HCT116 (cell line): Measurements from ENCODE around the gene POLRMT. TPM values are rescaled to one million over a fixed set of nuclear protein-coding genes. Genes with fewer than 3 reads are reported as not detected.

Experiments used
- ATAC-seq: fragments of 200-7000 bp; cut with Tn5 transposase; 2 replicates; pipeline ENCODE4 v1.9.1; 2020; ENCODE audit warnings: mild to moderate bottlenecking, moderate library complexity
- BruUV-seq: library from RNA; stranded (reverse); fragments of 400-500 nt; replicated peaks from 2 replicates; lab custom pipeline; 2021; lab: Mats Ljungman, UMichigan
- CTCF ChIA-PET: fragments of 300-600 bp; sonication (Branson Sonifier 250); formaldehyde crosslinking; loops from one replicate; lab custom pipeline; 2021; ENCODE audit warnings: antibody characterized with exemption; lab: Charles Lee
- POLR2A ChIA-PET: fragments of 300-600, 350-600 bp; sonication (Branson Sonifier 250); formaldehyde crosslinking; loops from one replicate; lab custom pipeline; 2021; ENCODE audit warnings: antibody characterized with exemption; lab: Charles Lee
- RAD21 ChIA-PET, 2 experiments: fragments of 300-600 bp; sonication (Branson Sonifier 250); formaldehyde crosslinking; loops; one replicate each; lab custom pipeline; 2023; ENCODE audit warnings: low total read pairs in 2 of 2; ENCODE audit not compliant: uncharacterized antibody in 2 of 2, unreplicated experiment in 2 of 2, low non-redundant PET in 1 of 2; lab: Charles Lee
- DNase-seq: peaks from one replicate; pipeline ENCODE4 v3.0.0-alpha.2; 2010; ENCODE audit warnings: low read depth, low spot score
- H2AFZ ChIP-seq: fragments of 200-600 bp; shearing (Covaris generic), sonication (generic); 2 replicates; pipeline ENCODE4 v1.6.1; 2017; ENCODE audit warnings: low read depth, mixed run types, mixed read lengths, antibody characterized with exemption, low read length; ENCODE audit not compliant: poor library complexity, severe bottlenecking
- H3K27ac ChIP-seq: 2 replicates; pipeline ENCODE4 v1.5.1; 2012; ENCODE audit warnings: low read depth, low read length
- H3K27me3 ChIP-seq: fragments of 200-600 bp; sonication (generic); 2 replicates; pipeline ENCODE4 v1.6.1; 2016; ENCODE audit warnings: mixed run types, low read length, mixed read lengths; ENCODE audit not compliant: insufficient read depth
- H3K36me3 ChIP-seq, 2 experiments: fragments of 200-500 bp in 1 of 2; fragments of 200-600 bp in 1 of 2; sonication (Bioruptor generic) in 1 of 2; sonication (generic) in 1 of 2; 2 replicates each; pipeline versions ENCODE4 v1.5.1 to v1.6.1; 2014 to 2016; ENCODE audit warnings: low read length in 2 of 2, inconsistent platforms in 1 of 2, mixed read lengths in 1 of 2, mixed run types in 1 of 2; ENCODE audit not compliant: insufficient read depth in 2 of 2, control insufficient read depth in 1 of 2
- H3K4me1 ChIP-seq, 2 experiments: fragments of 200-600 bp in 1 of 2; sonication (generic) in 1 of 2; 2 replicates each; pipeline versions ENCODE4 v1.5.1 to v1.6.1; 2012 to 2017; ENCODE audit warnings: low read length in 2 of 2, inconsistent platforms in 1 of 2, mild to moderate bottlenecking in 1 of 2, mixed read lengths in 1 of 2, mixed run types in 1 of 2, moderate library complexity in 1 of 2; ENCODE audit not compliant: insufficient read depth in 2 of 2, control insufficient read depth in 1 of 2
- H3K4me2 ChIP-seq: fragments of 200-600 bp; sonication (generic); 2 replicates; pipeline ENCODE4 v1.6.1; 2017; ENCODE audit warnings: mixed run types, low read length, mixed read lengths
- H3K4me3 ChIP-seq, 2 experiments: fragments of 200-600 bp in 1 of 2; sonication (generic) in 1 of 2; replicated peaks in 1 of 2; 2 replicates each; pipeline ENCODE4 v1.5.1; 2011 to 2016; ENCODE audit warnings: low read length in 2 of 2, control low read depth in 1 of 2, low read depth in 1 of 2, mild to moderate bottlenecking in 1 of 2, mixed read lengths in 1 of 2, mixed run types in 1 of 2
- H3K79me2 ChIP-seq: fragments of 200-600 bp; sonication (generic); 2 replicates; pipeline ENCODE4 v1.6.1; 2017; ENCODE audit warnings: mild to moderate bottlenecking, mixed run types, low read length, moderate library complexity, mixed read lengths; ENCODE audit not compliant: insufficient read depth
- H3K9ac ChIP-seq: fragments of 200-600 bp; sonication (generic); 2 replicates; pipeline ENCODE4 v1.6.1; 2016; ENCODE audit warnings: low read length, mixed read lengths
- H3K9me2 ChIP-seq: fragments of 200-600 bp; sonication (generic), shearing (Covaris generic); 2 replicates; pipeline ENCODE4 v1.6.1; 2017; ENCODE audit warnings: mixed run types, mild to moderate bottlenecking, moderate library complexity; ENCODE audit not compliant: insufficient read depth
- H3K9me3 ChIP-seq, 2 experiments: fragments of 200-500 bp in 1 of 2; fragments of 200-600 bp in 1 of 2; sonication (Bioruptor generic) in 1 of 2; sonication (generic) in 1 of 2; 2 replicates each; pipeline ENCODE4 v1.6.1; 2014 to 2017; ENCODE audit warnings: low read length in 2 of 2, mixed read lengths in 2 of 2, inconsistent platforms in 1 of 2, low read depth in 1 of 2, mild to moderate bottlenecking in 1 of 2, mixed run types in 1 of 2, moderate library complexity in 1 of 2; ENCODE audit not compliant: control insufficient read depth in 1 of 2, insufficient read depth in 1 of 2
- H4K20me1 ChIP-seq: fragments of 200-600 bp; sonication (generic), shearing (Covaris generic); 2 replicates; pipeline ENCODE4 v1.6.1; 2017; ENCODE audit warnings: mixed run types, mild to moderate bottlenecking, moderate library complexity; ENCODE audit not compliant: insufficient read depth
- EGR1 ChIP-seq: IDR thresholded peaks from 2 replicates; pipeline ENCODE4 v1.6.1; 2012; ENCODE audit warnings: low read depth
- EZH2phosphoT487 ChIP-seq: fragments of 200-600 bp; IDR thresholded peaks from 2 replicates; pipeline ENCODE4 v1.6.1; 2018; ENCODE audit warnings: antibody characterized with exemption, borderline replicate concordance
- POLR2A ChIP-seq: IDR thresholded peaks from 2 replicates; pipeline ENCODE4 v1.7.0; 2011; ENCODE audit warnings: borderline replicate concordance; ENCODE audit not compliant: insufficient read depth, insufficient read length; ENCODE audit errors: extremely low read depth
- SIN3A ChIP-seq: IDR thresholded peaks from 2 replicates; pipeline ENCODE4 v1.6.1; 2012; ENCODE audit warnings: low read depth
- SP1 ChIP-seq: IDR thresholded peaks from 2 replicates; pipeline ENCODE4 v1.6.1; 2012; ENCODE audit warnings: low read depth
- intact Hi-C: fragments of 100-400 bp; cut with micrococcal nuclease; formaldehyde crosslinking; loops from 2 replicates; pipeline ENCODE4 v1.10.0; 2022
- total RNA-seq: library from RNA; stranded (reverse); gene quantifications from one replicate; pipeline ENCODE4 v1.2.1, GENCODE V29; 2021; ENCODE audit not compliant: unreplicated experiment

POLRMT gene
- total RNA-seq, 1 experiment from 2014 or later, result 138 TPM

- ChIA-PET RAD21 (no interaction called here), POLR2A (no interaction called here), CTCF (no interaction called here)
- Histone ChIP-seq H3K27me3 (no peaks in the 10 kb centered on the region), H3K4me1 (peaks cover 0 to 9% of the 10 kb centered on the region in 2 experiments; a peak in 2 of 4 replicates), H3K79me2 (peaks cover 1% of the 10 kb centered on the region; the same call in 1 of the 2 replicates), H2AFZ (no peak overlapping the region), H3K9me3 (no peaks in the 10 kb centered on the region), H4K20me1 (no peaks in the 10 kb centered on the region), H3K36me3 (peaks cover 5 to 16% of the 10 kb centered on the region in 2 experiments; a peak in 3 of 4 replicates), H3K4me3 (no peak overlapping the region), H3K27ac (no peak overlapping the region), H3K4me2 (no peak overlapping the region), H3K9ac (no peak overlapping the region), H3K9me2 (no peaks in the 10 kb centered on the region)
- intact Hi-C loops, result no loop called here
- ATAC-seq, result no peak
- DNase-seq, result no peak
- no peak for TF ChIP-seq EGR1
- no peak for TF ChIP-seq SP1
- TF ChIP-seq SIN3A, result no peak
- TF ChIP-seq EZH2phosphoT487, result no peak
- TF ChIP-seq POLR2A, result no peak
- BruUV-seq, result no TSS peak
These were observed 11.0 kb upstream of the POLRMT start for GRCh38 chr19:644363-644762.

- no peak for DNase-seq
- TF ChIP-seq SP1, result no peak
- TF ChIP-seq, all 23 proteins: peak for 0
- Histone ChIP-seq H3K9me2 (no peaks in the 10 kb centered on the region), H3K9me3 (no peaks in the 10 kb centered on the region), H3K36me3 (peaks cover 3 to 10% of the 10 kb centered on the region in 2 experiments; a peak in 2 of 4 replicates), H3K4me3 (no peak overlapping the region), H3K4me1 (peaks cover 2 to 15% of the 10 kb centered on the region in 2 experiments; a peak in 3 of 4 replicates), H4K20me1 (no peaks in the 10 kb centered on the region), H3K27ac (no peak overlapping the region), H3K4me2 (no peak overlapping the region), H3K79me2 (no peaks in the 10 kb centered on the region), H3K9ac (no peak overlapping the region), H3K27me3 (no peaks in the 10 kb centered on the region), H2AFZ (no peak overlapping the region)
- no peak for ATAC-seq
- intact Hi-C loops, result no loop called here
- BruUV-seq, result no TSS peak
- CTCF ChIA-PET, result no interaction called here
- POLR2A ChIA-PET, result no interaction called here
- RAD21 ChIA-PET, result no interaction called here
These were observed 10.4 kb upstream of the POLRMT start for GRCh38 chr19:643736-644135.
